H54 (cell line): ENCODE data around the gene GOLGA8B.
A peak's percentile ranks its signal among the peaks of the same experiment; 100 is the strongest.
"Not testable (repeated sequence)": the region's sequence is repeated elsewhere in the genome, so short reads cannot be mapped to it uniquely, and the experiment has no call there.

Experiments
- DNase-seq: peaks from one replicate; pipeline ENCODE4 v3.0.0; 2011; ENCODE audit warnings: low spot score, mixed read lengths; ENCODE audit not compliant: insufficient read length
- FAIRE-seq: peaks from 3 replicates; lab custom pipeline; 2011; peaks lifted over from hg19 to GRCh38; lab: Jason Lieb, UNC
- POLR2A ChIP-seq: IDR thresholded peaks from 2 replicates; pipeline ENCODE4 v1.6.1; 2011; ENCODE audit warnings: low read depth, mild to moderate bottlenecking, low read length

GOLGA8B gene

DNA sequence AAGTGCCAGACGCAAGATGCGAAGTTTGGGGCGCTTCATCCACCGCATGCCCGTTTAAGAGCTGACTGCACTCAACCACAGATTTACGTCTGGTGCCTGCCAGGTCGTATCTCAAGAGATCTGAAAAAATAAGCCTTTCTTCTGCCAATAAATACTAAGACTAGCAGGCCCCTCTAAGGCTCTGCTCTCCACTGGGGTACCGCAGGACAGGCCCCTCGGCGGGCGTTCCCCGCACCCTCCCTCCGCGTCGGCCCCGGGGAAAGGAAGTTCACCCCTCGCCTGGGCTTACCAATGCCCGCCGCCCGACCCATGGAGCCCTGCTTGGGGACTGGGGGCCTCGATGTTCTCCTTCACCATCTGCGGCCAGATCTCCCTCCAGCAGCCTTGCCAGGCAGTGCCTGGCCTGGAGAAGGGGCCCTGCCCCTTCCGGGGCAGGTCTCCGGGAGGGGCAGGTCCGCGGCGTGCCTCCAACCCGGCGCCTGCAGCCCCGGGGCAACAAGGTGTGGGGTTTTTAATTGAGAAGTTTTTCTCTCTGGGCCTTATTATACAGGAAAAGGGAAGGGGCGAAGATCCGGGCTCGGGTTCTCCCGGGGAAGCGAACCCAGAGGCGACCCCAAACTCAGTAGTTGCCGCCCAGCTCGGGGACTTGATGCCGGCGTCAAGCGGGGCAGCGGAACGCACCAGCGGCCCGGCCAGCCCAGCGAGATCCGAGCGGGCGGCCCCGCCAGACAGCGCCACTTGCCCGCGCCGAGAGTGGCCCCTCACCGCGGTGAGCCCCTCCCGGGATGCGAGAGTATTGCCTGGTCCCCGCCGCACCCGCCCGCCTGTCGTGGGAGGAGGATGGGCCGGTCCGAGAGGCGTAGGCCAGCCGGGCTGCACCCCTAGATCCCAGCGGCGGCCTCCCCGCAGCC is 735 bp downstream of the GOLGA8B start:
- DNase-seq (peak; percentile 59), FAIRE-seq (no peak)
- no peak for TF ChIP-seq POLR2A

DNA sequence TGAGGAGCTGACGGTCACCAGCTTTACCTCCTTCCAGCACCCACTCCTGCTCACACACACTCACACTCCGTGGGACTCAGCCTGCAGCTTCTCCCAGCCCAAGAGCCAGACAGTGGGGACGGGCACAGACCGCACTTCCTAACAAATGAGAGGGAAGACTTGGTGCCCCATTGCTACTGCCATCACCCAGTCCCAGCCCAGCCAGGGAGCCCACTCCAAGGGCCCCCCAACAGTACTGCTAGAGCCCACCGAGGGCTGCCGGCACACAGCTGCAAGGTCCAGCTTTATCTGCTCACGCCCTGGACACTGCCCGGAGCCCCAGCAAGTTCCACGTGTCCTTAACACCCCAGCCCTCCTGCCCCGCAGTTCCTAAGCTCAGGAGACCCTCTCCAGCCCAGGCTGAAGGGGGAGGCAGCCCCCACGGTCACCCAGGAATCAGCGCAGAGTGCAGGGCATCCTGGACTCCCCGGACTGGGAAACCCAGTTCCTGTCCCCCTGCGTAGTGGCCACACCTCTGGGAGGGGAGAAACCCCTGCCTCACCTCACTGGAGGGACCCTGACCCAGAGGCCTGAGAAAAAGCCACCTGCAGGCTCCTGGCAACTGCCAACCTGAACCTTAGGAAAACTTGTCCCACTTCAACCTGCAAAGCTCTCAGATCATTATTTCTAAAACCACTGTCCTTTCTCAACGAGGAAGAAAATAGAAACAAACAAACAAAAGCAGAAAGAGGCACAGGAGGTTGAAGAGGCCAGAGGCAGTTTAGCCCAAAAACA is 1.6 kb downstream of the GOLGA8B start:
- not testable (repeated sequence) for DNase-seq, FAIRE-seq

DNA sequence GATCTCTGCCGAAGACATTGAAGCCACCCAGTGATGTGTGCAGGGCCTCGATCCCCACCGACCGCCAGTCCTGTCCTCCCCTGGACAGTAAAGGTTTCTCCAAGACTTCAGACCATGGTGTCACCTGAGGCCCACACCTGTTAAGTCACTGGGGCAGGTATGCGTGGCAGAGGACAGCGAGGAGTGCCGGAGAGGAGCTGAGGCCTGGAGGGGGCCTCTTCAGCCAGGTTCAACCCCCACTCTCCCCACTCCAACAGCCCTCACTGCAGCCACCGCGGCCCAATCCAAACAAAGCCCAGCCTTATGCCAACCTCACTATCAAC is 2.4 kb downstream of the GOLGA8B start:
- no peak for TF ChIP-seq POLR2A
- FAIRE-seq (no peak), DNase-seq (no peak)

DNA sequence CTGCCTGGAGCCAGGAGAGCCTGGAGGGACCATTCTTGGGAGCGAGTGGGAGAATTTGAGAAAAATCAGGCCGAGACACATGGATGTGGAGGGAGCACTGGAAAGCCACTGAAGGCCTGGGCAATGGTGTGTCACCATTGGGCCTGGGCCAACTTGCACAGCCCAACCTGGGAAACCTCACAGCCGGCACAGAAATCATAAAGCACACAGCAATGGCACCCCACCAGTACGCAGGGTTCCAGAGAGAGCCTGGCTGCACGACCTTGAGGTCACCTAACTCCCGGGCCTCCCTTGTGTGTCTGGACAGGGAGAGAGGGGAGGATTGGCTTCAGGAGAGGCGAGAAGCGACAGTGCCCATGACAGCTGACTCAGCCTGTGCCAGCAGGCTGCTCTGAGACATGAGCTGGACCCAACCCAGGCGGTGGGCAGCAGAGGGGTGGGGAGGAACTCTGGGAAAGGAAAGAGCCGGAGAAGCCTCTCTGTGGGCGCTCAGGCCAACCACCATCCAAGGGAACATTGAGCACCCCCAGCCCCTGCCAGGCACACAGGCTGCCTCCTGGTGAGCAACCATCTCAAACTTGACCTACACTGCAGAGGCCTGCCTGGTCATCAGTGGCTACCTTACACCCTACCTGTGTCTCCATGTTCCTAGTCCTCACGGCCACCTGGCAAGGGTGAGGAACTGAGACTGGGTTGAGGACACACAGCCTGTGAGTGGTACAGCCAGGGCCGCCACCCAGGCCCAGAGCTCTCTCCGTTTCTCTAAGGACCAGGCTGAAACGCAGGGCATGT is 3.0 kb downstream of the GOLGA8B start:
- DNase-seq, FAIRE-seq: not testable (repeated sequence)

DNA sequence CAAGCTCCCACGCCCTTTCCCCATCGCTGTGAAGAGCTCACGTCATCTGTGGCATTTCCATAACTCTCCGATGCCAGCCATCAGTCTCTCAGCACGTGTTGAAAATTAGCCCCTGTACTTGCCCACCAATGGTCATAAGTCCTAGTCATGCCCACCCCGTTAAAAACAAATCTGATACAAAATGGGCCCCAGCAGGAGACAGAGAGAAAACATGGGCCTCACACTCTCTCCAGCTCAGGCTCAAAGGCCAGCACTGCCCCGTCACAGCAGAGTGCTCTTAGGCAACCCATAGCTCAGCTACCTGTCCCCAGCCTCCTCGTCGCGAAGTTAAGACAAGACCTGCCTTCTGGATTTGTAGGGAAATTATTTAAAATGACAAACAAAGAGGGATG is 5.2 kb downstream of the GOLGA8B start:
- FAIRE-seq: no peak
- no peak for TF ChIP-seq POLR2A
- DNase-seq: no peak

DNA sequence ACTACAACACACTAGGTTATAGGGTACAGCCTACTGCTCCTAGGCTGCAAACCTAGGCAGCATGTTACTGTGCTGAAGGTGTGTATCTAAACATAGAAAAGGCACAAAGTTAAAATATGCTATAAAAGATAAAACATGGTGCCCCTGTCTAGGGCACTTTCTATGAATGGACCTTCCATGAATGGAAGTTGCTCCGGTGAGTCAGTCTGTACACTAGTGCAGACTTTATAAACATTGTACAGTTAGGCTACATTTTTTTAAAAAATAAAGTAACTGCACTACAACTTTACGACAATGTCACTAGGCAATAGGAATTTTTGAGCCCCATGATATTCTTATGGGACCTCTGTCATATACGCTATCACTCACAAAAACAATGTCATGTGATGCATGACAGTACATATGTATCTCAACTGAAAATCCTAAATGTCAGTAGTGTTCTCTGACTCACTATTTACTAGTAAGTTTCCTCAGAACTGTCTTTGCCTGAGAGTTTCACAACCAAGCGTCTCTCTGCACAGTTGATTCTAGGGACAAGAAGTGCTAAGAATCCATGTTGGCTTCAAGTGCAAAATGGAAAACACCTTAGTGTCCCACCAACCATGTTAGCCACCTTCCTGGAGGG is 5.7 kb downstream of the GOLGA8B start:
- not testable (repeated sequence) for DNase-seq, FAIRE-seq

DNA sequence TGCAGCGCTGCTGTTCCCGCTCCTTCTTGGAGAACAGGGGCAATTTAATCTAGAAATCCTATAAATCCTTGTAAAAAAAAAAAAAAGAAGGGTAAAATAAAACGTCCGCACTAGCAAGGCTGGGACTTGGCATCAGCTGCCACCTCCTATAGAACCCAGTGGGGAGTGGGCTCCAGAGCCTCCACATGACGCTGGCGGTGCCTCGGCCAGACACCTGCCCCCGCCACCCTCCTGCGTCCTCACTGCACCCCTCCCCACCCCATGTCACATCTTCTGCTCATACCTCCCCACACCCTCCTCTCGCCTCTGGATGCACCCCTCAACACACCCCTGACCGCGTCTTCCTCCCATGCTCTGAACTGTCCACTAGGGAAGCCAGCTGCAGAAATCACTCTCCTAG is 8.4 kb downstream of the GOLGA8B start:
- FAIRE-seq, DNase-seq: not testable (repeated sequence)

DNA sequence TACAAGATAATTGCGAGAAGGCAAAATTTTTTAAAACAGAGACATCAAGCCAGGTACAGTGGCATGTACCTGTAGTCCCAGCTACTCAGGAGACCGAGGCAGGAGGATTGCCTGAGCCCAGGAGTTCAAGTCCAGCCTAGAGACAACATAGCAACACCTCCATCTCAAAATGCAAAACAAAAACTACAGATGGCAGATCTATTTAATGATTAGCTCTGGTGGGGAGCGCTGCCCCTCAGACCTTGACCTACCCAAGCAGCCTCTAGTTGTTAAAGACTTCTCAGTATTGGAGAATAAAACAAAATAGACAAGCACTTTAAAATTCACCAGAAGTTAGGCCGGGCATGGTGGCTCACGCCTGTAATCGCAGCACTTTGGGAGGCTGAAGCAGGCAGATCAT is 10.5 kb downstream of the GOLGA8B start:
- FAIRE-seq, DNase-seq: not testable (repeated sequence)

DNA sequence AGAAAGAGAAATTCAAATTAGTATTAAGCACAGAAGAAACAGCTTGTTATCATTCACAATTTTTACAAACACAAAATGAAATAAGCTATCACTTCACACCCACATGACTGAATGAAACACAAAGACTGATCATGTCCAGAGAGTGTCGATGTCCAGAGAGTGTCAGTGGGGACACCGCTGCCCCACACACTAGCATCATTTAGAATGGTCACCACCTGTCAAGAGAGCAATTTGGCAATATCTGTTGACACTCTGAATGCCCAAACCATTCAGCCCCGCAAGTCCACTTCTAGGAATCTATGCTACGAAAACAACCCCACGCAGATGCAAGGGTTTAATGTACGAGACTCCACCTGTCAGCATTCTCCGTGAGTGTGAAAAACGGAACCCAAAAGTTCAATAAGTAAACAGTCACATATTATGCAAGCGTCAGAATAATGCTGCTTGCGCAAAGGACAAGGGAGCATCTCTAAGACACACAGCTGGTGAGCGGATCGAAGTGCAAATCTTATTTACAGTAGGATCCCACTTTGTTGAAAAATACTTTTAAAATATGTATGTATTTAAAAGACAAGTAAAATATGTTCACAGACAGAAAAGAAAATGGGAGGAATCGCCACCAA is 11.3 kb downstream of the GOLGA8B start:
- not testable (repeated sequence) for FAIRE-seq, DNase-seq

DNA sequence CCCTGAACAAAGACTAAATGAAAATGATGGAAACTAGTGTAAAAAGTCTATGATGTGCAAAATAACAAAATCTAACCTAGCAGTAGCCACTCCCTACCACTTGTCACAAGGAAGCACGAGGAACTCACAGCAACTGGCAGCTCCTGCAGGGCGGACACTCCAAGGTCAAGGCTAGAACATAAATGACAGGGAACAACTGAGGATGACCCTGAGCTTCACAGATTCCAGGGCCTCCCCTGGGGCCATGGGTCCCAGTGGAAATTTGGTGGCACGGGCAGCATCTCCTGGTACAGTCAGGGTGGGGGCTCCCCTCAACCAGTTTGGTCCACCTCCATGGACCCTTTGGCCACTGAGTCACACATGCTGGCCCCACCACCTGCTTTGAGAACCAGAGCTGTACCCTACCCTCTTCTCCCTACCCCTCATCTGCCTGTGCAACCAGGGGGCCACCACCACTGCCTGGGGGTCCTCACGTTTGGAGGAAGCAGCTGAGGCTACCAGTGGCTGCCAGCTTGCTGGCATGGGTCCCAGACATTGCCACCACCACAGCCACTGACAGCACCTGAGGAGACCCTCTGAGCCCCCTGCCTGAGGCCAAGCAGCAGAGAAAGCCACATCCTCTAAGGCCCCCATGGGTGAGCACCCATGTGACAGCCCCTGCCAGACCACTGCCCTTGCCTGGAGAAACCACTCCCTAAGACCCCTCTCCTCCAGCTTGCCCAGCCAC is 13.6 kb downstream of the GOLGA8B start:
- DNase-seq, FAIRE-seq: not testable (repeated sequence)

DNA sequence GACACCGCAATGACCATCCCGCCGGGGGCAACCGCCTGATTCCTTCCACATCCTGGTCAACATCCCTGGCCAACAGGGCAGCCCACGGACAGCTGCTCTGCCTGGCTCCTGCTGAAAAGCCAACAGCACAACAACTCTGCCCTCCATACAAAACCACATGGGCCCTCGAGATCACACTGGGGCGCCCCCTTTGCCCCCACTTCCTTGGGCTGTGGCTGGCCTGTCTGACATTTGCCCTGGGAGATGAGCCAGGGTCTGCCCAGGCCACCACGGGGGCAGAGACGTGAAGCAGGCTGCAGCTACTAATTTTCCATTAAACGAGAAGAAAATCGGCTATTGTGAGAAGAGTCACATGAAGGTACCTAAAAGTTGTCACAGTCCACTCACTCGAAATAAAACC is 16.3 kb downstream of the GOLGA8B start:
- not testable (repeated sequence) for FAIRE-seq, DNase-seq

DNA sequence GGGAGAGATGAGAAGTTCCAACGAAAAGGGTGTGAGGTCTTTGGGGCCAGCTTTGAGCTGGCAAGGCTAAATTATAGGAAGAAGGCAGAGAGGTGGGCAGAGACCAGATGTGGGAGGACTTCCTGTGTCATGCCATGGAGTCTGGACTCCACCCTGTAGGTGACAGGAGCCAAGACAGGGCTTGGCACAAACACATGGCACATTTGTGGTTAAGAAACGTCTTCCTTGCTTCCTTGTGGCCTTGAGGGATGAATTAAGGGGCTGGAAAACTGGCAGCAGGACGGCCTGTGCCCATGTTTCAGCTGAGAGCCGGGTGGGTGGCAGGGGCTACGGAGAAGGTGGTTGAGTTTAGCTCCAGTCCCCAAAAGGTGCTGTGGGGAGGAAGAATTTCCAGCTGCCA is 18.7 kb downstream of the GOLGA8B start:
- FAIRE-seq, DNase-seq: not testable (repeated sequence)

DNA sequence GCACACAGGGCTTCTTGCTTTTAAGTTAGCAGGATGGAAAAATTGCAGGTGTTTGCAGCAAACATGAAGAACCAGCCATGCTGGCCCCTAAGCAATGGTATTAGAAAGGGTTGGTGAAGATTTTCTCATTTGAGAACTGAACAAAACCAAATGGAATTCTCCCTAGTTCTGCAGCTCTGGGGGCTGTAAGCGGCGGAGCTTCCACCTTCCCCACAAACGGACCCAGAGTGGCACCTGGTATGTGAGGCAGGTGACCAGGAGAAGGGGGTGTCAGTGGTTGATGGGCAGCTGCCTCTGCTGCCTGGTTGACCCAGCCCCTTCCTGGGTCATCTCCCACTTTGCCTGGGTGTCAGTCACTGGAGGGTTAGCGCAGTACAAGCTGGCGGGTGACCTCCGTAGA is 22.6 kb downstream of the GOLGA8B start:
- DNase-seq, FAIRE-seq: not testable (repeated sequence)

DNA sequence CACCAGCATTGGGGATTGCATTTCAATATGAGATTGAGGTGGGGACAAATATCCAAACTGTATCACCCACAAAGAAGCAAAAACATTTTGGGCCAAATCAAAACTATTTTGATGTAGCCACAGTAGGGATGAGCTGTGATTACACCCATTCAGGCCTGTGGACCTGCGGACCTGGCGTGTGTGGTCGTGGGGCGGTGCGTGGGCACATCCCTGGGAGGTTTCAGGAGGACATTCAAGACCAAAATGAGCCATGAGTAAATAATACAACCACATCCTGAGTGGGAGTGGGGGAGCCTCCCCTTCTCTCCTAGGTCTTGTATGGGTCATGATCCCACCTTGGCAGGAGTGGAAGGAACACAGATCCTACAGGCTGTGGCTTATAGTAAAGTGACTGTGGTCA is 23.7 kb downstream of the GOLGA8B start:
- FAIRE-seq: not testable (repeated sequence)

DNA sequence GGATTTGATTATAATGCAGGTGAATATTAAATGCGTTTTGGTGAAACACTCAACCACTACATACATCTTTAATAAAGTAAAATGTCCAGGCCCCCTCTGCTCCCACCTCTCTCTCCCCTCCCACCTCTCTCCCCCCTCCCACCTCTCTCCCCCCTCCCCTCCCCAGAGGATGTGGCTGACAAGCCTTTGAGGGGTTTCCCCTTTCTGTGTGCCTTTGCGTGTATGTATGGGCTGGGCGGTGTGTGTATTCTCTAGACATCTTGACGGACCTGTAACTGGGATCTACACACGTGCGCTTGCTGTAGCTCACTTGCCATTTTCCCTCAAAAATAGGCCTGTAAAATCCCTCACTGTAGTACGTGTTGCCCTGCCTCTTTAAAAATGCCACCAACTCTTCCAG is 28.3 kb downstream of the GOLGA8B start:
- not testable (repeated sequence) for DNase-seq, FAIRE-seq

More for the DNA sequence above, 23.7 kb downstream of the GOLGA8B start:
- DNase-seq: not testable (repeated sequence)

DNA sequence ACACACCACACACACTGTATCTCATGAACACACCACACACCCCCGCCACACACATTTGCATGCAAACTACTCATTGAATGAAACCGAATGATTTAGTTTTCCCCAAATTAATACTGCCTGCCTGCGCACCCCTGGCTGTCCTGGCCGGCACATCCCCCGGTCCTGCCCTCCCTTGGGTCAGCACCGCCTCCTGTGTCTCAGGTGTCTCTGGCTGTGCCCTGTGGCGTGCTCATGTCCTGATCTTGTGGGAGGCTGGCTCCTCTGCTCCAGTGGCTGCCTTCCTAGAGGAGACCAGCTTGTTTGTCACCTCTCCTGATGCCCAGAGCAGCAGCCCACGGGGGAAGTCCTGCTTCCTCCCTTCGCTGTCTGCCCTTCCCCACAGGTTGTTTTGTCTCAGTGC is 28.7 kb downstream of the GOLGA8B start:
- DNase-seq, FAIRE-seq: not testable (repeated sequence)

DNA sequence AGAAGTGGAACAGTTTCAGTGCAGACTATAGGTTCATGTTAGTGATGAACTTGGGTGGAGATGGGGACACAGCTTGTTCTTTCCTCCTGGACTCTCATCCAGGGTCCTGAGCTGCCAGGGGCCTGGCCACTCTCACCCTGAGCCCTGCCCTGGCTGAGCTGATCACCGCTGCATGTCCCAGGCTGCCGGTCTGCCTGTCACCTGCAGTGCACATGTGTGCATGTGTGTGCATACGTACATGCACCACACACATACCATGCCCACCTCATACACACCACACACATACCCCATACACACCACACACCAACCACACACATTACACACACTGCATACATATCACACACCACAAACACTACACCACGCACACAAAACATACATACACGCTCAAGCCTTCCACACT is 29.3 kb downstream of the GOLGA8B start:
- not testable (repeated sequence) for FAIRE-seq, DNase-seq

DNA sequence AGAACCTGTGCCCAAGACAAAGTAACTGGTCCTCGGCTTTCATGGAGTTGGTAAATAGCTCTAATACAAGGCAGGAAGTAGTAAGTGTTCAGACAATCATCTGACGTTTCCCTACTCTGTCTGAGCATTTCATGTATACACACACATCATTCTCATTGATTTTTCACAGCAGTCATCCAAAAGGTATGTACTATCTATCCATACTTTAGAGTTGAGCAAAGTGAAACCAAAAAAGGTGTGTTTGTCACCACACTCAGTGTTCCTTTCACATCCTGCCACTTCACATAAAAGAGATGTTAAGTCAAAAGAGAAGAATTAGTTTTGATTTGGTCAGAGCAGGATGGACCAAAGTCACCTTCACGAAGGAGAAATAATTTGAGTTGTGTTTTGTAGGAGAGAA is 33.3 kb downstream of the GOLGA8B start:
- peak; percentile 62 for FAIRE-seq

More for the DNA sequence above, 33.3 kb downstream of the GOLGA8B start:
- not testable (repeated sequence) for DNase-seq
